HG03469 (cell line): ENCODE data around the gene KIF3A.

Experiments
- ATAC-seq: cut with Tn5 transposase; IDR thresholded peaks from one replicate; pipeline ENCODE4 v1.9.1; 2021; ENCODE audit warnings: mild to moderate bottlenecking, moderate library complexity, moderate number of reproducible peaks; ENCODE audit not compliant: unreplicated experiment

KIF3A gene

DNA sequence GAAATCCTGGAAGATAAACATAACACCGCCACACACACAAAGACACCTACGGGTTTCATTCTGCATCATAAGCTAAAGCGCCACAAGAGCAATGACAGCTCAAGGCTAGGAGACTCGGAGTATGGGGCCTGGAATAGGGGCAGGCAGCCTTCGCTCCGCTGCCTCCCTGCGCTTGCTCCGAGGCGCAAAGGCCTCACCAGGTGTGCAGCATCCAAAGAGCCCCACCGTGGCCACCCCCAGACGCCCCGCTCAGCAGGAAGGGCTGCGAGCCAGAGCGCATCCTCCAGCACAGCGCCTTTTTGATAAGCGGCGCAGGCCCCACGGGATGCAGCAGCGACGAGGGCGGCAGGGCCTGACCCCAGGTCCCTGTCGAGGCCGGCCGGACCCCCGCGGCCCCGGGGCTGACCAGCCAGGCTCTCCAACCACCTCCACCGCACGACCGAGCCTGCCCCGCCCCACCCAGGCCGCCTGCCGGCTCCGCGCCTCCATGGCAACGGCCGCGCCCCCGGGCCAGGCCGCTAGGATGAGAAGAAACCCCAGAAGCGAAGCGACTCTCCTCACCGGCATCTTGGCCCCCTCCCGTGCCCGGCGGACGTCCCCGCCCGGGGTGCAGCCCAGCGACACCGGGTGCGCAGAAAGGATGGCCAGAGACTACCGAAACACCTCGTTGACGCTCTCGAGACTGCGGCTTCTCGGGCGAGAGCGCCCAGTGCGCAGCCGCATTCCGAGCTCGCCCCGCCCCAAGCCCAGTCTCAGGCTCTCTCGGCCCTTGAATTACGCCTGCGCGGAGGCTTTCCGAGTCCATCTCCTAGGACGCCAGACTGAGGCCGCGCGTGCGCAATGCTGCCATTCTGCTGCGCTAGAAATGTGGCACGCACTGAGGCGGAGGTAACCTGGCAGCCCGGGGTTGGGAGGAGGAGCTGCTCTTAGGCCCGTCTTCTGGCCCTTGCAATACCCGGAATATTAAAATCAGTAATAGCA is at the start of gene KIF3A:
TSS of gene KIF3A (minus strand) at position 694 of the 981 bp plus-strand sequence. CDS start at position 567, 127 bp downstream.
- ATAC-seq: peak; percentile 82

DNA sequence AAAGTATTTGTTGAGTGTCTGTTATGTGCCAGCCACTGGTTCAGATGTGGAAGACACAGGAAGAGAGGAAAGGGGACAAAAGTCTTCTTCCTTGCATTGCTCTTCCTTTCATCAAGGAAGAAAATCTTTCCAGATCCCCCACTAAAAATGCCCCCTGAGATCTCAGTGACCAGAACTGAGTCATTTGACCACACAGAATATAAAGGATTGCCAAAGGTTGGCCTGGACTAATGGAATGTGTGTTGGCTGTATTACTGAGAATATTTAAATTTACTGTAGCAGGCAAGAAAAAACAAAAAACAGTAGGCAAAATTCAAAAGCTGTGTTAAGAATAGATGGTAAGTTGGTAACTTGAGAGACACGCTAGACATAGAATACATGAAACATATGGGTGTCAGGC is 49.7 kb upstream of the KIF3A start:
- no peak for ATAC-seq

DNA sequence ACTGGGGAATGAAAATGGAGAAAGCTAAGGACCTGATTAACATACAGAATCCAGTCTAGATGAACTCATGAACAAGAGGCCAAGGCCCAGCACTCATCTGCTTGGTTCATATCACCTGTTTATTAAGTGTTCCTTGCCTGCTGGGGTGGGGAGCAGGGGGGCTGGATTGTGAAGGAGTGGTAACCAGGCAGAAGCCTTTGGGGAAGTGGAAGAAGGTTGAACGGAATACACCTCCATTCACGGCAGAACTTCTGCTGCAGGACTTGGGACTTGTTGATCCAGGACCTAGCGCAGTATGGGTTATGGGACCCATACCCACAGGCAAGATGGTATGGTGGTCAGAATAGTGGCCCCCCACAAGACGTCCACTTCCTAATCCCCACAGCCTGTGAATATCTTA is 48.5 kb upstream of the KIF3A start:
- ATAC-seq: no peak

DNA sequence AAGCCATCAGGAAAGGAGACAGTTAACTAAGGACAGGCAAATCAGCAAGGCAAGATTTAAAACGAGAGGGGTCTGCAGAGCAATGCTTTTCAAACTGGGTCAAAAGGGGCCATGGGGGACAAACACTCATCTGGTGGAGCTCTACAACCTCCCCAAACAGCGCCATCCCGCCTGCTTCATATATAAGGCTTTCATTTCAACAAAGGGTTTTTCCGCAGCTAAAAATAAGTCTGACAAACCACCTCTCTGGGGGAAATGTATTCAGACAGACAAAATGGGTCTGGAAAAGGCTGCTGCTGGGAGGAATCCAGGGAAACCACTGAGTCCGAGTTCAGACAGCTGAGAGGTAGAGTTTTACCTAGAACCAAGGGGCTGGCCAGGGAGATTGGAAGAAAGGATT is 48.0 kb upstream of the KIF3A start:
- ATAC-seq: no peak

DNA sequence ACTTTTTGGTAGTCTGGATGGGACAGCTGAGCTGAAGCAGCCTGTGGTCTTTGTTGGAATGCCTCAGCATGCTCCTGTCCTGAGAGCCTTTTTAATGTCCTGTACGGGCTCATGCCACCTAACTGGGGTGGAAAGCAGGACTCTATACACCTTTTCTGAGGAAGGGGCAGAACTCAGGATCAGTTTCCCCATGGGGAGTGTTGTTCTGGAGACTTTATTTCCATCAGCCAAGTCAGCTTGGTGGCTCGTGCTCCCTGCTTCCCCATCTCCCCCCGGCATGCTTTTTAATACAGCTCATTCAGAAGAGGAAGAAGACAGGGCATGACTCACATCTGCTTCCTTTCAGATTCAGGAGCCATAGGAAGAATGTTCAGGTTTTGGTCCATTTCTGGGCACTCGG is 44.8 kb upstream of the KIF3A start:
- ATAC-seq: no peak

DNA sequence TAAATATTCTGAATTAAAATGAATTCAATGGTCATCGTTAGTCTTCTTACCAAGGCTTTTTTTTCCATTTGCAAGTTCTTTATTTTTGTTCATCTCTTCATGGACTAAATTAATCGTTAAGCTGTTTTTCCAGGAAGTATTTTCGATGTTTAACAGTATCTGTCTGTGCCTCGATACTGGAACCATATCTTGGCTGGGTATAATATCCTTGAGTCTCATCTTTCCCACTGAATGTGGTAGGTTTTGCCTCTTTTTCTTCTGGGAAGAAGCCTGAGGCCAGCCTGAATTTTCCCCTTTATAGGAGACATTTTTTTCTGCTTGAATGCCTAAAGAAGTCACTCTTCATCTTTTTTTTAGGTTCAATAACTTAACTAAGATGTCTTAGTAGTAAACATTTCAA is 43.7 kb upstream of the KIF3A start:
- ATAC-seq: no peak

DNA sequence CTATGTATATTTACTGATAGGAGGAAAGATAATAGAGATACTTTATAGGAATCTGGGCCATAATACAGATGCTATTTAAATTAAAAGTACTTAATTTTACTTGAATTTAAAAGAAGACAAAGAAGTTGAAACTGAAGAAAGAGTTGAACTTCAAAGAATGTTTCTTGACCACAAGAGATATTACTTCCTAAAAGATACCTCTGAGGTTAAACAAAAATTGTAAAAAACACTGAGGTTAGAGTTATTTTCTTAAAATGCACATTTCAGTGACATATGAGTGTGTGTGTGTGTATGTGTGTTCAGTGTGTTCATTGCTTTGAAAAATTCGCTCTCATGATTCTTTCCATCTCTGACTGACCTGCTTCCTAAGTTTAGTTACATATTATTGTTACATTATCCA is 43.2 kb upstream of the KIF3A start:
- no peak for ATAC-seq

DNA sequence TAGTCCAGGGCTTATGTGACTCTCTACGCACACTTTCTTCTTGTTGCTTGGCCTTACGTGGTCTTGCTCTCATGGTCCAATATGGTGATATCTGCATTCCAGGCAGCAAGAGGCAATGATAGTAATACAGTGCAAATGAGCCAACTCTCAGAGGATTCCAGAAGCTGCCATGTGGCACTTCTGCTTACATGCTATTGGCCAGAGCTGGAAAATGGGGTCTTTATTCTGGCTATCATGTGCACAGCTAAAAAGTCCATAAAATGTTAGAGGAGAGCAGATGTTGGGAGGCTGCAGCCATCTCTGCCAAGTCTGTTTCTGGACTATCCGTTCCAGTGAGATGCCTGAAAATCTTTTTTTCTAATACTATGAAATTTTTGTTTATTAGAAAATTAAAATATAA is 42.6 kb upstream of the KIF3A start:
- no peak for ATAC-seq

DNA sequence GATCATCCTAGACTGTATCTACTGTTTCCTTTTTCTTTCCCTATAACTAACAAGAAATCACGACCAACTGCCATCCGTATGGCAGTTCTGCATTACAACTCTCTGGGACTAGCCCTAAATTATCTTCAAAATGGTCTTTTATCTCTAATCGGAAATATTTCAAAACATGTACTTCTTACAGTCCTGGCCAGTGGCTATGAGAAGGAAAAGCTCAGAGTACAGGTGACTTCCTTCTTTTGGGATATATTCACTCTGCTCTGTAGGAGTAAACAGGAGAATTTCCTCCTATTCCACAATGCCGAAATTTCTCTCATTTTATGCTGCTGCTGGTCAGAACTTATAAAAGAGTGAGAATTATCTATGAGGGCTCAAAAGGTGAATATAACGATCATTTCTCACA is 41.5 kb upstream of the KIF3A start:
- ATAC-seq: no peak

DNA sequence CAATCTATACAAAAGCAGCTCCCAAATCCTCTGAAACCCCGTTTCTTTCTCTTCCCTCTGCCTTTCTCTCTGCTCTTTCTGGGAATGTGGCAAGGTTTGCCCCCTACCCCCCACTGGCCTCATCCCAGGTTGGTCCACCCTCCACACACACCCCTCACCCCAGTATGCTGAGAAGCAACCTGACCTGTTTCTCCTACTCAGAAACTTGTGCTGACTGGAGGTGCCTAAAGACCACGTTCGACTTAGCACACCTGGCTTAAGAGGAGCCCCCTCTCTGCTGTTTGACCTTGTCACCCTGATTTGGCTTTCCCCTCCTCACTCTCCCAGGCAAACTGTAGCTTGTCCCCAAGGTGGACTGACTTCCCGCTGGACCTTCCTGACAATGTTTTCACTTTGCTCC is 40.8 kb upstream of the KIF3A start:
- no peak for ATAC-seq

DNA sequence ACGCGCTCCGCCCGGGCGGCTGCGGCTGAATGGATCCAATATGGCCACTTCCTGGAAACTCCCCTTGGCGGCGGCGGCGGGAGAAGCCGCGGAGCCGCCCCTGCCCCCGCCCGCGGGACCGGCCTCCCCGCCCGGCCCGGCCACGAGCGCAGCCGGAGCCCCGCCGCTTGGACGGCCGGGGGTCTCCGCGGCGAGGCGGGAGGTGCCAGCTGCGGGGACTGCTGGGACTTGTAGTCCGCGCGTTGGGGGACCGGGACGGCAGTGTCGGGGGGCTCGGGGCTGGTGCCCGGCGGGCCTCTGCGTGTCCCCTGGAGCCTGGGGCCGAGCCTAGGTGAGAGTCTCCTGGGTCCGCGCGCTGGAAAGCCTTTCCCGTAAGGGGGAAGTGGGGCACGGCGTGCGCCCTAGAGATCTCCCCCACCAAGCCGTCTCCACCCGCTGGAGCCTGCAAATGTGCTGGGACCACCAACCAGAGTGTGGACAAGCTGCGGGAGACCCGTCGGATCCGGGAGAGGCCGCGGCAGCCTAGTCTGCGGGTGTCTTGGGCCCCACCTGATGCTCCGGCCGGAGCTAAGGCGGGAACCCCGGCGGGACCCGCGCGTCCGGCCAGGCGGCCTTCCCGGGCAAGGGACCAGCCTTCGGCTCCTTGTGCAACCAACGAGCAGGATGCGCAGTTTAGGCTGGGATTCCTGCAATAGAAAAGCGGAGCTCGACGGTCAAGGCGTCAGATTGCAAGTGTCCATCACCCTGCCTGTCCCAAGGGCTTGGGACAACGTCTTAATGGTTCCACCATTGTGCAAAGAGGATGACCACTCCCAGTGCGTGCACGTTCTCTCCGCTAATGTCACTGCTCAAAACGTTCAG is 40.1 kb upstream of the KIF3A start, which contains the start of gene SEPTIN8:
TSS of gene SEPTIN8 (minus strand) at position 31 of the 861 bp plus-strand sequence. CDS start 102 bp downstream, outside the sequence.
- no peak for ATAC-seq

DNA sequence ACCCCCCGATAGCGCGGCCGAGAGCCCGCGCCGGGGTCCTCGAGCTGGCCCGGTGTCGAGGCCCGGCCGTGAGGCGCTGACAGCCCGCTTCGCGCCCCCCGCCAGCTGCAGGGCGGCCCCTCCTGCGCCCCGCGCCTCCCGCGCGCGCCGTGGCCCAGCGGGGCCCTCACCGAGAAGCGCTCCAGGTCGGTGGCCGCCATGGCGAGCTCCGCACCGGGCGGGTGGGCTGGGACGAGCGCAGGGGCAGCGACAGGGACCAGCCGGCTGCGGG is 39.5 kb upstream of the KIF3A start:
- ATAC-seq: no peak

DNA sequence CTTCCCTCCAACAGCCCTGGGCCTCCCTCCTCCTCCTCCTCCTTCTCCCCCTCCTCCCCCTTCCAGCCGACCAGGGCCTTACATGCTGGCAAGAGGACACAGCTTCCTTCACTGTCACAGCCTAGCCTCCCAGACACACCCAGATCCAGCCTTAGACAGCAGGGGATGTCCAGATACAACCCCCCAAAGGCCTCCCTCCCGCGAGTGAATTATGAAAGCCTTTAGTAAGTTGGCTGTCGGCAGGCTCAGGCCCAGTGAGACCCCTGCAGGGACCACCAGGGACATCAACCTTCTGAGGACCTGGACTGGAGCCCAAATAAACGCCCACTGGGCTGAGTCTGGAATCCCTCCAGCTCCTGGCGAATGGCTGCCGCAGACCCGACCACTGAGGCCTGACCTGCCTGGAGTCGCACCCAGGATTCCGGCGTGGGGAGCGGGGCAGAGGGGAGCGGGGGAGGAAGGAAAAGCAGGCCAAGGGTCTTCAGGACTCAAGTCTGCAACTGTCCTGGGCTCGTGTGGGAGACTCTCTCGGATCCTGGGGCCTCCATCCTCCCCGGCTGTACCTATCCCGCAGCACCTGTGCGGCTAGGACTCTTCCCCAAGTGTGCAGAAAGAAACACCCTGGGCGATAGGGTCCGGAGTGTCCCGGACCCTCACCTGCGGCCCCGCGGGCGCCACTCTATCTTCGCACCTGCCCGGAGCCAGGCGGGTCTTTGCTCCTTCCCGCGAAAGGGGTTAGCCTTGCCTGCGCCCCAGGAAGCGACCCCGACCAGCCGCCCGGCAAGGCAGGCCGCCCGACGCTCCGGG is 39.0 kb upstream of the KIF3A start:
- ATAC-seq: no peak

DNA sequence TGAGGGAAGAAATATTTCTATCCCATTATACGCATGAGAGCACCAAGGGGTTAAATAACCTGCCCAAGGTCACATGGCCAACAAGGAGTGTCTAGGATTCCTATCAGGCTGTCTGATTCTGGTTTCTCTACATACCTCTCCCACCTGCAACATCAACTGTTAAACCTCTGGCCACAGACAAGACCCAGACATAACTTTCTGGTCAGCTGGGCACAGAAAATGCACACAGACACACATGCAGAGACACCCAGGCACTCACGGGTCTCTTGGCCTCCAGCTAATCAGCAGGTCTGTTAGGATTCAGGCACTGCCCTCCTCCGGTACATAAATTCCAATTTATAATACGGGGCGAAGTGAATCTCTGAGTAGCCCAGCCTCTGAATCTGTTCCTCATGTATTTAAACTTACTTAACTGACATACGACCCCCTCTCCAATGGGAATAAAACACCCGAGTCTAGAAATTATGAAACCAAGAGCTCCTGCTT is 38.2 kb upstream of the KIF3A start:
- no peak for ATAC-seq

DNA sequence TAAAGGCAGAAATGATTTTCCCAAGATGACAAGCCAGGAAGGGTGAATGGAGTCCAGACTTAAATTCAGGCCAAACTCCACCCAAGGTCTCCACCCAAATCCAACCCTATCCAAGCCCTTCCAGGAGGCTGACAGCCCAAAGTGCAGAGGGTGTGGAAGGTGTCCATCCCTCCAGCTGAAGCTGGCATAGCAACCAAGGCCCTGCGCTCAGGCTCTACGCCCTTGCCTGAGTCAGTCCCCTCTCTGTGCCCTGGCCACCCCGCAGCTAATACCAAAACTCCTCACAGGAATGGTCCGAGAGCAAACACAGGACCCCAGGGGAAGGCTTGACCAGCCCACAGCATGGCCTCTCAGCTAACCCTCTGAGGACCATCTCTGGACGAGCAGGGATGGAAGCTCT is 37.5 kb upstream of the KIF3A start:
- ATAC-seq: no peak

DNA sequence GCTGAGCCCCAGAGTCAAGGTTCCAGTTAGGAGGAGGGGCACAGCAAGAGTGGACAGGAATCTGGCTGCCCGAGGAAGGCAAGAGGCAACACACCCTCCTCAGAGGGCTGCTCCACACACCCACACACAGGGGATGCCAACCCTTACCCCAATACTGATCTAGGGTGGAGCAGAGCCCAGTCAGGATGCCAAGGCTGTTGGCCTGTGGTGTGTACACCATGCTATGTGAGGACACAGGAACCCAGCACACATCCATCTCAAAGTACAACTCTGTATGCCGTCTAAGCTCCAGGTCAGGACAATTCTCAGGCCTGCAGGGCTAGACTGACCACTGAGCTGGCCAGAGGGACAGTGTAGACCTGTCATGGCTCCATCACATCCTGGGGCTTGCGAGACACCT is 37.1 kb upstream of the KIF3A start:
- ATAC-seq: no peak

DNA sequence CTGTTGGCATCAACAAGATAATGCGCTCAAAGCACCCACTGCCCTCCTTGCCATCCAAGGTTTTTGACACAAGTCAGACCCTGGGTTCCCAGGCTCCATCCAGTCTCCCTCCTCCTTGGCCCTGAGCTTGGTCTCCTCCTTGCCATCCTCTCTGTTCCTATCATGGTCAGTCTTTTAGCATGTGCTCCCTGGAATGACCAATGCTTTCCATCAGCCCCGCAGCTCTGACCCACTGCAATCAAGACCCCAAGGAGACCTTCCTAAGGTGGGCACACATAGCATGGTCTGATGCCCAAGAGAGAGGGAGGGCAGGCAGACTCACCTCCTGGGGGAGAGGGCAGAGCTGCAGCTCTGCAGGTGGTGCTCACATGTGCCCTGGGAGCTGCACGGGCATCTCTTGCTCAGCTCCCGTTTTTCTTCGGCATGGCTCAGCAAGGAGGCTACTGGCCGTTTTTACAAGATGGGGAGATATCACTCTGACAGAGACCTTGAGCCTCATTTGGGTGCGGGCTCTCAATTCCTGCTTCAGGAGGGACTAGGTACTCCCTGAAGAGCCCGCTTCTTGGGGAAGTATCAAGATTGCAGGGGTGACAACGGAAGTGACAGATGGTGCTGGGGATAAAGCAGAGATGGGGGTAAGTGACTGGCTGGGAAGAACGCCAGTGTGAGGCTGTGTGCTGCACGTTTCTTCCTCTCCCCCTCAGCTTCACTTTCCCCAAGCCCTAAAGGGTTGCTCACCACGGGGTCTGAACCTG is 36.4 kb upstream of the KIF3A start:
- ATAC-seq: no peak

DNA sequence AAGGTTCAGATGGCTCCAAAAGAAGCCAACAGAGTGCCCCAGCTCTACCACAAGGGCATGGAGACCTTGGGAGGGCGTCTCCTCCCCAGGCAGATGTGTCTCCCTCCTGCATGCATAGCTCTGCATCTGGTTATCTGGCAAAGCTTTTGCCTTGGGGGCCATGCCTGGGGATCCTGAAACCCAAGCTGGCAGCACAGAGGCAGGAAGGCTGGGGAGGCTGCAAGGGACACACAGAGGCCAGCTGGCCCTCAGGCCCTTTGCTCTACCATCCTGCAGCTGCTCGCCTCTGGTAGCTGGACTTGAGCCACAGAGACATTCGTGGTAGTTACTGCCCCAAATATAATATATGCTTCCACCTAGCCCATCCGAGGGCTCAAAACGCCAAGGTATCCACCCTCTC is 35.8 kb upstream of the KIF3A start:
- ATAC-seq: no peak

DNA sequence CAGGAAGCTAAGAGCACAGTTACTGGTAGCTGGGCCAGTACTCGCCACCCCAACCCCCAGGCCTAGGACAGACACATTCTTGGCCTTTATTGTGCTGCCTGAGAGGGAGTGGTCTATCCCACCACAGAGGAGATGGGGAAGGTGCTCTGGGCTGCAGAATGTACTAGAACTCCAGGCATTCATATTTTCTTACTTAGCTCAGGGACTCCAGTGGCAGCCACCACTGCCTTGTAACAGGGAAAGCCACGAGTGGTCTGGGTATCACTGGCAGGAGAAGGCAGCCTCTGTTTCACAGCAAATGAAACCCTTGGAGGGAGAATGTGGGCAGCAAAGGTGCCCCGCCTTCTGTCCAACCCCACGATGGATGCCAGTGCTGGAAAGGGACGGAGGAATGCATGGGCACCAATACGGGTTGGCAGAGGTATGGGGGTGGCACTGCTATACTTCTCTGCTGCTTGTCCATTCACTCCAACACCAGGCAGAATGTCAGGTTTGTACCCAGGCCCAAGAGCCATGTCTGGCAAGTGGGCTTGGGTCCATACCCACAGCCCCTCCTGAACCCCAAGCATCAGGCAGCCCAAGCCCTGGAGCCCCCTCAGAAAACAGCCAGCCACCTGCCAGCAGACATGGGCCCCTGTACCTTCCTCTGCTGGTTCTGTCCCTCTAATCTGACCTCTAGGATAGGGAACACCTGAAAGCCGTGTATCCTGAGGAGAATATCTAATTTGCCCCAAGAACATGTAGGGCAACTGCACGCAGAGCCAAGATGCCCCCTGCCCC is 35.1 kb upstream of the KIF3A start:
- ATAC-seq: no peak
